NCI-H2107 treated with DMSO at 0.1 percent for 48 hours (cell line): ENCODE results near the gene SOS2.
"Not testable (repeated sequence)": the region's sequence is repeated elsewhere in the genome, so short reads cannot be mapped to it uniquely, and the experiment has no call there.

Experiments used
- DNase-seq: peaks from one replicate; lab custom pipeline; 2025; ENCODE audit not compliant: unreplicated experiment; lab: John Stamatoyannopoulos, UW

Gene SOS2

DNA sequence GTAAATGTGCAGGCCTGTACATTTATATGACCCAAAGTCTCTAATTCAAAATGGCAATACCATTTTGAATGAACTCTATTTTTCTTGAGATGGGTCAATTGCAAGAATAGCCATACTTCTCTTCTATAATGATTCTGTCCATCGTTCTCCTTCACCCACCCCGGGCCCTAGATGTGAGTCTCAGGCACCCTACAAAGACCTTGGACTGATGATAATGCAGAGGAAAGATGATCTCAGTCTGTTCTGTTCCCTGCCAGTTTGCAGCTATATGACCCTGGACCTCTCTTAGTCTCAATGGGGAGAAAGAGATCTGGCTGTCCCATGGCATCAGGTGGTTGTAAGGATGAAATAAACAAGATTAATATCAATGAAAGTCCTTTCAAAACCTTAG is 145.1 kb downstream of the SOS2 start:
- DNase-seq = no peak

DNA sequence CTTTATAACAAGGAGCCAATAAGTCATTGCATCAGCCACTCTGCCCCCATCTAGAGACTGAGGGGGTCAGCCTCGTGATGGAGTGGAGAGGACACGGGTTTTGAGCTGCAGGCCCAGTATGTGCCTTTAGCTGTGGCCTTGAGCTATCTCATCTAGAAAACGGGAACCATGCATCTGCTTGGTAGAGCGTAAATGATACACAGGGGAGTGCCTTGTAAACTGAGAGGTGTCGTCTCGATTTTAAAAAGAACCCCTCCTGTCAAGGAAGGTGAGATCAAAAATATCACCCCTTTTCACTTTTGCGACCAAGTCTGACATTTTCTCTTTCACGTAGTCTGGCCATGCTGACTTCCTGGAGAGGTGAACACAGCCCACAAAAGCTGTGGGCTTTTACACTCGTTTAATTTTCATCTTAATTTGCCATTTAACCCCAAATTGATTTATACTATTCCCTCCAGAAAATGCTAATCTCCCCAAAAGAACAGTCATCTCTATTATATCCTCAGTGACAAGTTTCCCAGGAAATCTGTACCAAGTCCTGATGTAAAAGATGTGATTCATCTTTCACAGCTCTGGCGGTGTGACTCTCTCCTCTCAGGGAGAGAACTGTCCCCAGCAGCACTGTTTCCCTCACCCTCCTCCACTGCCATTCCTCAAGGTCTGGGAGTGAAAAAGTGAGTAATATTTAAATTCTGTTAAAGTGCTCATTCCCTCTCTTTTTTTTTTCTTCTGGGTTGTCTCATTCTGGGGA is 145.6 kb downstream of the SOS2 start:
- DNase-seq = no peak

DNA sequence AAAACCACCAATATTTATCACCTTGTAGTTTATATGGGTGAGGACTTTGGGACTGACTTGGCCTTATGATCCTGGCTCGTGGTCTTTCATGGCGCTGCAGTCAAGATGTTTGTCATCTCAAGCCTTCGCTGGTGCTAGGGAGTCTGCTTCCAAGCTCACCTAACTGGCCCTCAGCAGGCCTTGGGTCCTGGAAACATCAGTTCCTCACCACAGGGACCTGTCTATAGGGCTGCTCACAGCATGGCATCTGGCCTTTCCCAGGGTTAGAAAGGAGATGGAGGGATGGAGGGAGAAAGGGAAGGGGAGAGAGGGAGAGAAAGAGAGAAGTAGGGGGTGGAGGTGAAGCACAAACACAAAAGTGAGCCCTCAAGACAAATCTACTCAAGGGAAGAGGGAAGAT is 146.7 kb downstream of the SOS2 start:
- DNase-seq = no peak

DNA sequence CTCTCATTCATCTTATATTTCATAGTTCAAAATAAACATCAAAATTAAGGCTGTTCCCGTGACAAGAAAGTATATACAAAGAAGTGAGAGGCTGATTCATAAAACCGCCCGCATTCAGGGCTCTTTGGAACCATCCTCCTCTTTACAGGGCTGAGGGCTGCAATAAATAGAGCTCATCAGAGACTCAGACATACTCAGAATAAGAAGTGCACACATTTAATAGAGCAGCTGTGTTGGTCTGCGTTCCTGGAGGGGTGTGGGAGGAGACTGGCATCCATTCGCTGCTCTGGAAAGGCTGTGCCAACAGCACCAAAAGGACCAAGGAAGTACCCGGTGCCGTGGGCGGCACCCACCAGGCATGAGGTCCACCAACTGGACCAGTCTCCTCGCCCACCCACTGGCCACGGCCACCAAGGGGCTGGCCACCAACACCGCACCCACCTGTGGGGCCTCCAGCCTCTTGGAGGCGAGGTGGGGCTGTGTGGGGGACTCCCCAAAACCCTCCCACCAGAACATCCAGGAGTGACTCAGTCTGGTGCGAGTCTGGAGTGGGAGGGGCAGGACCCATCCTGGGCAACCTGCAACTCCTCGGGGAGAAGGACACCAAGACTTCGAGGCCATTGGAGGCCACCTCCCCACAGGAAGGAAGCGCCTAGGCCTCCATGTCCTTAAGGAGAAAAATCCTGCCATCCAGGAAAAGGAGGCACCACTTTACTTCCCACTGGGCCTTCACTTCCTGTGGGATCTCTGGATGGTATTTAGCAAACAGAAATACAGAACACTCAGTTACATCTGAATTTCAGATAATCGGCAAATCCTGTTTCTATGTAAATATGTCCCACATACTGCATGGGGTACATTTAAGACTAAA is 147.7 kb downstream of the SOS2 start:
- no peak for DNase-seq

DNA sequence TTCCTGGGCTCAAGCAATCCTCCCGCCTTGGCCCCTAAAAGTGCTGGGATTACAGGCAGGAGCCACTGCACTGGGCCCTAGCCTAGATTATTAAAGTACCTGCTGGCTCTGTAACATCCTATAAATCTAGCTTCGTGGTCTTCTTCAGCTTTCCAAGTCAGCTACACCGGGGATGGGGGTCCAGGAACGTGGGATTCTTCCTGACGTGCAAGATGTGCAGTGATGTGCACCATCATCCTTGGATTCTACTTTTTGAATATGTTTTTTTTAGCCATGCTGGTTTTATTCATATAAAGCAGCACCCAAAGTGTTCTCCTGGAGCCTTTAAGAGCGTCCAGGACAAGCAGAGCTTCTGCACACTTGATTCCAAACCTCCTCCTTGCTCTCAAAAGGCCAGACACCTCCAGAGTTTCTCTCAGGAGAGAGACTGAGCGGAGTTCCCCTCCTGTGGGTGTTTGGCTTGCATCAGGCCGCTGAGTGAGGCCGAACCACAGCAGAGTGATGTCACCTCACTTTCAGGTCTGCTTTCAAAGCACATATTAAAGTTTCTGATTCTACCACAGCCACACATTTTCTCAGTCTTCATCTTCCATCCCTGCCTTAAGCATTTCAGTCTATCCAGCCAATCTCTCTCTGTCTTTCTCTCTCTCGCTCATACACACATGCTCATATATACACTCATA is 148.5 kb downstream of the SOS2 start:
- DNase-seq = no peak

DNA sequence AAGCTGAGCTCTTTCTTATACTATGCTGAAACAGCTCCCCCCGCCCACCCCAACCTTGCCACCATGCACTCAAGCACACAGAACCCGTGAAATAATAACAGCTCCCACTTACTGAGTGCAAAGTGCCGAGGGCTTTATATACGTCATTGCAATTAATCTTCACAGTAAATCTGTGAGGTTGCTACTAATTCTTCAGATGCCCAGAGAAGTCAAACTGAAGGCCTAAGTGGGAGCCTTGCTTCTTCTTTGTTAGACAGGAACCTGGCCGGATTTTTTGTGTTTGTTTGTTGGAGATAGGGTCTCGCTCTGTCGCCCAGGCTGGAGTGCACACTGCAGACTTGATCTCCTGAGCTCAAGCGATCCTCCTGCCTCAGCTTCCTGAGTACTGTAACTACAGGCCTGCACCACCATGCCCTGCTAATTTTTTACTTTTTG is 149.1 kb downstream of the SOS2 start:
- no peak for DNase-seq

DNA sequence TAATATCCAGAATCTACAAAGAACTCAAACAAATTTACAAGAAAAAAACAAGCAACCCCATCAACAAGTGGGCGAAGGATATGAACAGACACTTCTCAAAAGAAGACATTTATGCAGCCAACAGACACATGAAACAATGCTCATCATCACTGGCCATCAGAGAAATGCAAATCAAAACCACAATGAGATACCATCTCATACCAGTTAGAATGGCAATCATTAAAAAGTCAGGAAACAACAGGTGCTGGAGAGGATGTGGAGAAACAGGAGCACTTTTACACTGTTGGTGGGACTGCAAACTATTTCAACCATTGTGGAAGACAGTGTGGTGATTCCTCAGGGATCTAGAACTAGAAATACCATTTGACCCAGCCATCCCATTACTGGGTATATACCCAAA is 152.3 kb downstream of the SOS2 start:
- DNase-seq = not testable (repeated sequence)

DNA sequence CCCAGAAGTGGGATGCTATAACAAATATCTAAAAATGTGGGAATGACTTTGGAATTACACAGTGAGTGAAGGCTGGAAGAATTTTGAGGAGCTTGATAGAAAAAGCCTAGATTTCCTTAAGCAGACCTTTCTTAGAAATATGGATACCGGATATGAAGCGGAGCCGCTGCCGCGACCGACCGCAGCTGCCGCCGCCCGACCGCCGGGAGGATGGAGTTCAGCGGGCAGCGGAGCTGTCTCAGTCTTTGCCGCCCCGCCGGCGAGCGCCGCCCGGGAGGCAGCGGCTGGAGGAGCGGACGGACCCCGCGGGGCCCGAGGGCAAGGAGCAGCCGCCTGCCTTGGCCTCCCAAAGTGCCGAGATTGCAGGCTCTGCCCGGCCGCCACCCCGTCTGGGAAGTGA is 157.7 kb downstream of the SOS2 start:
- not testable (repeated sequence) for DNase-seq

DNA sequence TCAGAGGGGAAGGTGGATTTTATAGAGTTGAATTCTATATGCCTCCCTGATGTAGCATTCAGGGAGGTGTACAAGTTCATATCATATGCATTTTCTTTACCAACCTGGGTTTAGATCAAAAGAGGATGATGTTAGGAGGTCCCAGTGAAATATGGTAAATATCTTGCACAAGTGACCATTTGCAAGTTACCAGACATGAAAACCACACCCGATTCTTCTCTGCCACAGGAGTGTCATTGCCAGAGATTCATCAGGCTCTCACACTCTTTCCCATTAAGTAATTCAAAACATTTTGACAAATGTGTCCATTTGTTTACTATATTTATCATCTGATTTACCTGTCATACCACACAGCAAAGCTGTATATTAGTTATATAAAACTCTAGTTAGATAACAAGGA is 159.0 kb downstream of the SOS2 start:
- no peak for DNase-seq

DNA sequence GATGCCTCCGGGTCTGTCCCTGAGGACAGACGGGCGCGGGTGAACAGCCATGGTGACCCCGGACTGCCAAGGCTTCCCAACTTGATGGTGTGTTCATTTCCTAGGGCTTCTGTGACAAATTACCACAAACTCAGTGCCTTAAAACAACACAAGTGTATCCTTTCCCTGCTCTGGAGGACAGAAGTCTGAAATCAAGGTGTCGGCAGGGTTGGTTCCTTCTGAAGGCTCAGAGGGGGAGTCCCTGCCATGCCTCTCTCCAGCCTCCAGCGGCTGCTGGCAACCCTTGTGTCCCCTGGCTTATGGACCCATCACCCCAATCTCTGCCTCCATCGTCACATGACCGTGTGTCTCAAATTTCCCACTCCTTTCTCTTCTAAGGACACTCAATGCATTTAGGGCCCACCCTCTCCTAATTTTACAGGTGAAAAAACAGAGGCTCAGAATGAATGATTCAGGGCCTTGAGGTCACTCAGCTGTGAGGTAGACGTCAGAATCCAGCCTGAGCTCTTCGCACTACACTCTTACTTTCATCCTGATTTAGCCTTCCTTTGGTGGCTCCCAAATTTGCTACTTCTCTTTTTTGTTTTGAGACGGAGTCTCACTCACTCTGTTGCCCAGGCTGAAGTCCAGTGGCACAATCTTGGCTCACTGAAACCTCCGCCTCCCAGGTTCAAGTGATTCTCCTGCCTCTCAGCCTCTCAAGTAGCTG is 160.4 kb downstream of the SOS2 start:
- no peak for DNase-seq

DNA sequence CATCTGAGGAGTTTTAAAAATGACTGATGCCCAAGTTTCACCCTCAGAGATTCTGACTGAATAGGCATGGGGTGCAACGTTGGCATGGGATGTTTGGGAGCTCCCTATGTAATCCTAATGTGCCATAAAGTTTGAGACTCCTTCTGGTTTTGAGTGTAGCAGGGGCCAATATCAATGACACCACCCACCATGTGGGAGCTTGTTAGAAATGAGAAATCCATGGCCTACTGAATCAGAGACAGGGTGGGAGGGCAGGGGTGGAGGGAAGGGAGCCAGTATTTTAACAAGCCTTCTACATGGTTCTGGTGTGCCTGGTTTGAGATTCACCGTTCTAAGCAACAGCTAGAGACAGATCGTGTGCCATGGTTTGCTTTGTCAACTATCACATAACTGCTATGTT is 161.1 kb downstream of the SOS2 start:
- no peak for DNase-seq

DNA sequence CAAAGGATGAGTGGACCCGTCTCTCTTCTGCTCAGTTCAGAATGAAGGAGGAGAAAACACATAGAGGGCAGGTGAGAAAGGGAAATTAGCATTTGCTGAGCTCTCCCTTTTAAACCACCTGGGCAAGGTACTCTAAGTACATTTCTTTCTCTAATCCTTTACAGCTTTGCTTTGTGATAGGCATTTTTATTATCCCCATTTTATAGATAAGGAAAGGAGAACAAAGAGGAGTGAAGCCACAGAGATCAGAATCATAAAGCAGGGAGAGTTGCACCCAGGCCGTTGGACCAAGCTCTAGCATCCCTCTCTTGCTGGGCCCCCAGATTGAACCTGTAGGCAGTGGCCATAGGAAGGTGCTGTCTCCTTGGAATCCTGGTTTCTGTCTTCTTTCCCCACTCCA is 162.1 kb downstream of the SOS2 start:
- no peak for DNase-seq

DNA sequence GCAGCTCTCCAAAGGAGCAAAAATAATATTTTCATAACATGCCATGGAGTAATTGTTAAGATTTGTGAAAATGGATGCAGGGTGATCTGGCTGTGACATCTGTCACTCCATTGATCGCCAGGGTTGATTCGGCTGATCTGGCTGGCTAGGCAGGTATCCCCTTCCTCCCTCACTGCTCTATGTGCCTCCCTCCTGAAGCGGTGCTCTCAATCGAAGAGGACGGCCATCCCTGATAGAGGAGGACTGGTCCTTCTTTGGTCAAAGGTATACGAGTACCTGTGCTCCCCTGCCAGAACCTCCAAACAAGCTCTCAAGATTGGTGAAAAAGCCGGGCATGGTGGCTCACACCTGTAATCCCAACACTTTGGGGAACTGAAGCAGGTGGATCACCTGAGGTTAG is 162.9 kb downstream of the SOS2 start:
- no peak for DNase-seq

DNA sequence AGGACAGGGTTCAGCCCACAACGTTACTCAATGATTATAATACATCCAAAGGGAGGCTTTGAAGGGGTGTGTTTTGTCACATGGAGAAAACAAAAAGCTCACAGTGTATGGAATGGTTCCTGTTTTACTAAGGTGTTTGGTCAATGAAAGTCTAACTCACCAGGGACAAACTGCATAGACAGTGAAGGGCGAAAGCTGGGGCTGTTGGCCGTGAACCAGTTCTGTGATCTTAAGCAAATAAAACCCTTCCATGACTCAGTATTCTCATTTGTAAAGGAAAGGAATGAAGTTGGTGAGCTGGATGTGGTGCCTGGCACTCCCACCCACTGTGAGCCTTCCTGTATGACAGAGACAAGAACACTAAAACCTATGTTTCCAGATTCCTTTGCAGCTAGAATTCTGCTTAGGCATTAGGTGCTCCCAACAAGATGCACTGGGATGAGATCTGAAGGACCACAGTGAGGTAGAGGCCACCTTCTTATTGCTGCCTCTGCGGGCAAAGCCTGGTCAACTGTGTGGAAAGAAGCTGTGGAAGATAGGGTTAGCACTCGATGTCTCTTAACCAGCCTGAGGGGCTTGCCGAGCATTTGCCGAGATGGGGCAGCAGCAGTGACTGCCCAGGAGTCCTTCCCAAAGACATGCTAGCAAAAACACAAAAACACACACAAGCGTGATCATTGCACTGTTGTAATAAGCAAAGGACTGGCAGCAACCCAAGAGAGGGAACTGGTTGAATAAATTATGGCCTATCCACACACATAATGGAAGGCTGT is 163.5 kb downstream of the SOS2 start:
- no peak for DNase-seq
